Bronchial epithelial cell (primary cell): ENCODE measurements around the gene VWA8. TPM values are rescaled to one million over a fixed set of nuclear protein-coding genes. Genes with fewer than 3 reads are reported as not detected.

Experiments used
- DNase-seq: peaks from one replicate; pipeline ENCODE4 v3.0.0-alpha.2; 2010; ENCODE audit warnings: low read depth
- FAIRE-seq: peaks from 2 replicates; lab custom pipeline; 2011; peaks lifted over from hg19 to GRCh38; lab: Jason Lieb, UNC
- H3K27me3 ChIP-seq: 2 replicates; pipeline ENCODE4 v1.5.1; 2011; ENCODE audit warnings: low read length; ENCODE audit not compliant: control insufficient read depth, insufficient read depth
- H3K36me3 ChIP-seq: 2 replicates; pipeline ENCODE4 v1.5.1; 2011; ENCODE audit warnings: low read length; ENCODE audit not compliant: control insufficient read depth, insufficient read depth
- H3K4me3 ChIP-seq: 2 replicates; pipeline ENCODE4 v1.5.1; 2011; ENCODE audit warnings: mild to moderate bottlenecking, low read depth, low read length, control low read depth
- total RNA-seq: library from RNA; depleted of rRNA; stranded (reverse); fragments of >200 nt; gene quantifications from 2 replicates; pipeline ENCODE4 v1.2.1, GENCODE V29; 2014
- TF ChIP-seq, protein P1 (sequence below): IDR thresholded peaks from 2 replicates; pipeline ENCODE4 v1.5.1; 2011; ENCODE audit warnings: mild to moderate bottlenecking, moderate library complexity, low read length, control low read depth, inconsistent platforms; ENCODE audit not compliant: insufficient read depth, severe bottlenecking

The VWA8 gene
- total RNA-seq, 1 donor from 2014 or later = 17.1 TPM

DNA sequence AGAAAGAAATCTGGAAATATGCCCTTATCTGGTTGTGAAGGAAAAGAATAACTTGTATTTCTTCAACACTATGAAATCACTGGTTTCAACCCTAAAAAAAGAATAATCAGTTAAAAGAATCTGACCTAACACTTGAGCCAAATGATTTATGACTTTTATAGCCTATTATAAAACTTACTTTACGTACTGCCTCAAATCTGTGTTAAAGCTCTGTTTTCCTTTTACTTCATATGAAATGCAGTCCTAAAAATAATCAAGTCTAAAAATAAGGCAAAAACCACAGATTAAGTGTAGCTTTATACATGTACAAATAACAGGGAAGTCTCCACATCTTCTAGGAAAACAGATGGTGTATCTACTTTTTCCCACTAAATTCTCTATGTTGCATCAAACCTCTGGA lies 101.3 kb downstream of the VWA8 start:
- no peak overlapping the region for H3K4me3 ChIP-seq
- no peaks in the 10 kb centered on the region for H3K27me3 ChIP-seq
- TF ChIP-seq, protein P1, sequence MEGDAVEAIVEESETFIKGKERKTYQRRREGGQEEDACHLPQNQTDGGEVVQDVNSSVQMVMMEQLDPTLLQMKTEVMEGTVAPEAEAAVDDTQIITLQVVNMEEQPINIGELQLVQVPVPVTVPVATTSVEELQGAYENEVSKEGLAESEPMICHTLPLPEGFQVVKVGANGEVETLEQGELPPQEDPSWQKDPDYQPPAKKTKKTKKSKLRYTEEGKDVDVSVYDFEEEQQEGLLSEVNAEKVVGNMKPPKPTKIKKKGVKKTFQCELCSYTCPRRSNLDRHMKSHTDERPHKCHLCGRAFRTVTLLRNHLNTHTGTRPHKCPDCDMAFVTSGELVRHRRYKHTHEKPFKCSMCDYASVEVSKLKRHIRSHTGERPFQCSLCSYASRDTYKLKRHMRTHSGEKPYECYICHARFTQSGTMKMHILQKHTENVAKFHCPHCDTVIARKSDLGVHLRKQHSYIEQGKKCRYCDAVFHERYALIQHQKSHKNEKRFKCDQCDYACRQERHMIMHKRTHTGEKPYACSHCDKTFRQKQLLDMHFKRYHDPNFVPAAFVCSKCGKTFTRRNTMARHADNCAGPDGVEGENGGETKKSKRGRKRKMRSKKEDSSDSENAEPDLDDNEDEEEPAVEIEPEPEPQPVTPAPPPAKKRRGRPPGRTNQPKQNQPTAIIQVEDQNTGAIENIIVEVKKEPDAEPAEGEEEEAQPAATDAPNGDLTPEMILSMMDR = no peak
- DNase-seq (no peak), FAIRE-seq (no peak)
- peaks cover 2% of the 10 kb centered on the region for H3K36me3 ChIP-seq

DNA sequence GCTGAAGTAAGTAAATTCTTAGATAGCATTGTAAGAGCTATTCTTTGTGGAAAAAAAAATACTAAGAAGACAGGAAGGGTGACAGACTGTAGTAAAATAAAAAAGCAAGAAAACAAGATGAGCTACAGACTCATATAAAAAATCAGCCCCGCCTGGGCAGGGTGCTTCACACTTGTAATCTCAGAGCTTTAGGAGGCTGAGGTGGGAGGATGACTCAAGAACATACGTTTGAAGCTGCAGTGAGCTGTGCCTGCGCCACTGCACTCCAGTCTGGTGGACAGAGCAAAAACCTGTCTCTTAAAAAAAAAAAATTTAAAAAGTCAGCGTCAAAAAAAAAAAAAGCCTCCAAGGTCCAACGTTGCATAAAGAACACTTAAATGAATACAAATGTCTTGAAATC lies 102.1 kb downstream of the VWA8 start:
- FAIRE-seq (no peak), DNase-seq (no peak)
- Histone ChIP-seq H3K36me3 (peaks cover 2% of the 10 kb centered on the region), H3K27me3 (no peaks in the 10 kb centered on the region), H3K4me3 (no peak overlapping the region)
- TF ChIP-seq, protein P1 = no peak

DNA sequence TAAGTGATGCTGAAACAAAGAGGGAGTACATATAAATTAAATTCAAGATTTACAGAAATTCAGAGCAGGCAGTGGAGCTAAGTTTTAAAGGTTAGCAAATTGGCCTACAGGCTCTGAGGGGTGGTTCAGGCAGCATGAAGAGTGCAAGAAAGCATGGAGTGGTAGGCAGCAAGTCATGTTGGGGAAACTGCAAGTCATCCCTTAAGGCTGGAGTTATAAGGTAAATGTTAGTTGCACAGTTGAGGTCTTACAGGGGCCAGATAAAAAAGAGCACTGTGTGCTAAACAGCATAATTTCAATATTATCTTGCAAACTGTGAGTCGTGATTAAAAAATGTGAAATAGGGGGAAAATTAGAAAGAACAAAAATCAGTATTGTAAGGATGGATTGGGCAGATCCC lies 106.2 kb downstream of the VWA8 start:
- TF ChIP-seq, protein P1 = no peak
- peaks cover 2% of the 10 kb centered on the region for H3K36me3 ChIP-seq
- no peak overlapping the region for H3K4me3 ChIP-seq
- DNase-seq (no peak), FAIRE-seq (no peak)
- H3K27me3 ChIP-seq = no peaks in the 10 kb centered on the region

DNA sequence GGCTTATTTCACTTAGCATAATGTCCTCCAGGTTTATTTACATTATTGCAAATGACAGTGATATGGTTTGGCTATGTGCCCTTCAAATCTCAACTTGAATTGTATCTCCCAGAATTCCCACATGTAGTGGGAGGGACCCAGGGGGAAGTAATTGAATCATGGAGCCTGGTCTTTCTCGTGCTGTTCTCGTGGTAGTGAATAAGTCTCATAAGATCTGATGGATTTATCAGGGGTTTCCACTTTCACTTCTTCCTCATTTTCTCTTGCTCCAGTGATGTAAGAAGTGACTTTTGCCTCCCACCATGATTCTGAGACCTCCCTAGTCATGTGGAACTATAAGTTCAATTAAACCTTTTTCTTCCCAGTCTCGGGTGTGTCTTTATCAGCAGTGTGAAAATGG lies 109.6 kb downstream of the VWA8 start:
- no peak for FAIRE-seq
- H3K27me3 ChIP-seq = no peaks in the 10 kb centered on the region

DNA sequence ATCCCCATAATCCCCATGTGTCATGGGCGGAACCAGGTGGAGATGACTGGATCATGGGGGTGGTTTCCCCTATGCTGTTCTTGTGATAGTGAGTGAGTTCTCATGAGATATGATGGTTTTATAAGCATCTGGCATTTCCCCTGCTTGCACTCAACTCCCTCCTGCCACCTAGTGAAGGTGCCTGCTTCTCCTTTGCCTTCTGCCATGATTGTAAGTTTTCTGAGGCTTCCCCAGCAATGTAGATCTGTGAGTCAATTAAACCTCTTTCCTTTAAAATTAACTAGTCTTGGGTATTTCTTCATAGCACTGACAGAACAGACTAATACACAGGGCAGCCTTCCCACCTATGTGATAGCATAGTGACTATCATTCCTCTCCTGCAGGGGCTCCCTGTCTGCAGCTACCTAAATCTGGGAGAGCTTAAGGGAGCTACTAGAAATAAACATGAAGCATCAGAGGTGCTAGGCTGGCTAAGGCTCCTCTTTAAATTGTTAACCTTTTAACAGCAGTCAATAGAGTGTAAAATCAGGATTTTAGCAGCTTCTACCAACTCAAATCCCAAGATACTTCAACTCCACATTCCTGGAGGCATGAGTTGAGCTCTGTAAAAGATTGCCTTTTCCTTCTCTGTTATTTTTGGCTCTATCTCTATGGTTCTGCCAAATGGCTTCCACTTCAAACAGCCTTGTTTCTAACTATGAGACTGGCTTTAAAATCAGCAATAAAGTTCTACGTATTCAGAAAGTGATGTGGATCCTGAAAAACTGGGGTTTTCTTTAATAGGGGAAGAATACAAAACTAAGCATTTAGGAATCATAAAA lies 112.3 kb downstream of the VWA8 start:
- FAIRE-seq (no peak), DNase-seq (no peak)
- Histone ChIP-seq H3K27me3 (no peaks in the 10 kb centered on the region), H3K36me3 (no peaks in the 10 kb centered on the region), H3K4me3 (no peak overlapping the region)
- TF ChIP-seq, protein P1 = peak; percentile 26

More for the DNA sequence above, 109.6 kb downstream of the VWA8 start:
- TF ChIP-seq, protein P1 = no peak
- peaks cover 2% of the 10 kb centered on the region for H3K36me3 ChIP-seq
- H3K4me3 ChIP-seq = no peak overlapping the region
- DNase-seq = no peak

DNA sequence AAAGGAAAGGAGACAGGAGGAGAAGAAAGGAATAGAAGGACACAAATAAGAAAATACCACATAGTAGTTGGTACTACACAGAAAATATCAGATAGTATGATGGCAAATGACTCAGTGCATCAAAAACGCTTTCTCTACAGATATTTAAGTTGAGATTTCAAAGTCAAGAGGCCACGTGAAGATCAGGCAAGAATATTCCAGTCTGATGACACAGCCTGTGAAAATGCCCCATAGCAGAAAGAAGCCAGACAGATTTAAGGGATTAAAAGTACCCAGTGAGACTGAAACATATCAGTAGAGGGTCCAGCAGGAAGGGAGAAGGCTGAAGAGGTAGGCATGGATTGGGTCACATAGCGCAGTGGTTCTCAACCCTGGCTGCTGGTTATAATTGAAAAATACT lies 113.7 kb downstream of the VWA8 start:
- Histone ChIP-seq H3K36me3 (no peaks in the 10 kb centered on the region), H3K4me3 (no peak overlapping the region), H3K27me3 (no peaks in the 10 kb centered on the region)
- TF ChIP-seq, protein P1 = no peak
- FAIRE-seq (no peak), DNase-seq (no peak)
